PC-3 (cell line): Measurements from ENCODE around the gene PDHX. TPM values are rescaled to one million over a fixed set of nuclear protein-coding genes. Genes with fewer than 3 reads are reported as not detected.

ENCODE experiments used
- ATAC-seq: fragments of 200-7000 bp; cut with Tn5 transposase; 2 replicates; pipeline ENCODE4 v1.9.1; 2020; ENCODE audit warnings: mild to moderate bottlenecking, moderate library complexity
- BruUV-seq: library from RNA; stranded (reverse); fragments of 400-500 nt; replicated peaks from 2 replicates; lab custom pipeline; 2021; lab: Mats Ljungman, UMichigan
- CTCF ChIA-PET: fragments of 300-600 bp; sonication (Branson Sonifier 250); formaldehyde crosslinking; loops from one replicate; lab custom pipeline; 2022; ENCODE audit warnings: antibody characterized with exemption; lab: Charles Lee
- POLR2A ChIA-PET: fragments of 300-600 bp; sonication (Branson Sonifier 250); formaldehyde crosslinking; loops from one replicate; lab custom pipeline; 2022; ENCODE audit warnings: antibody characterized with exemption; ENCODE audit not compliant: unreplicated experiment; lab: Charles Lee
- DNase-seq: peaks from one replicate; pipeline ENCODE4 v3.0.0-alpha.2; 2015
- H2AFZ ChIP-seq: fragments of 300-600 bp; sonication (generic); 2 replicates; pipeline ENCODE4 v1.6.0; 2016; ENCODE audit warnings: antibody characterized with exemption, low read length
- H3F3A ChIP-seq: fragments of 300-600 bp; sonication (generic); one replicate; pipeline ENCODE4 v1.6.0; 2017; ENCODE audit warnings: antibody characterized with exemption, low read length, control low read depth, mild to moderate bottlenecking; ENCODE audit not compliant: unreplicated experiment
- H3K27ac ChIP-seq: fragments of 300-600 bp; sonication (generic); 2 replicates; pipeline ENCODE4 v1.5.1; 2016; ENCODE audit warnings: mild to moderate bottlenecking, low read length
- H3K27me3 ChIP-seq: fragments of 300-600 bp; sonication (generic); 2 replicates; pipeline ENCODE4 v1.6.1; 2016; ENCODE audit warnings: low read length, mixed read lengths
- H3K36me3 ChIP-seq: fragments of 300-600 bp; sonication (generic); 2 replicates; pipeline ENCODE4 v1.6.1; 2016; ENCODE audit warnings: low read depth, mixed run types, low read length, mixed read lengths
- H3K4me1 ChIP-seq: fragments of 300-600 bp; sonication (generic); 2 replicates; pipeline ENCODE4 v1.5.1; 2016; ENCODE audit warnings: low read length; ENCODE audit not compliant: insufficient read depth
- H3K4me2 ChIP-seq: fragments of 300-600 bp; sonication (generic); 2 replicates; pipeline ENCODE4 v1.6.0; 2016; ENCODE audit warnings: low read length
- H3K4me3 ChIP-seq: fragments of 300-600 bp; sonication (generic); 2 replicates; pipeline ENCODE4 v1.5.1; 2016; ENCODE audit warnings: mild to moderate bottlenecking, low read length, mixed read lengths
- H3K79me2 ChIP-seq: fragments of 300-600 bp; sonication (generic); 2 replicates; pipeline ENCODE4 v1.6.1; 2017; ENCODE audit warnings: low read length, mixed read lengths
- H3K9ac ChIP-seq: fragments of 300-600 bp; sonication (generic); 2 replicates; pipeline ENCODE4 v1.6.0; 2016; ENCODE audit warnings: mild to moderate bottlenecking, low read length
- H3K9me2 ChIP-seq: fragments of 300-600 bp; sonication (generic); replicated peaks from 2 replicates; pipeline ENCODE4 v1.6.1; 2016; ENCODE audit warnings: mixed run types, low read length, mixed read lengths
- H3K9me3 ChIP-seq: fragments of 300-600 bp; sonication (generic); 2 replicates; pipeline ENCODE4 v1.6.1; 2016; ENCODE audit warnings: low read length, mixed read lengths
- H4K20me1 ChIP-seq: fragments of 300-600 bp; sonication (generic); 2 replicates; pipeline ENCODE4 v1.6.1; 2016; ENCODE audit warnings: low read length, mixed read lengths
- CTCF ChIP-seq: fragments of 300-600 bp; sonication (generic); conservative IDR thresholded peaks from 2 replicates; pipeline ENCODE4 v1.5.1; 2017; ENCODE audit warnings: antibody characterized with exemption, low read depth, mild to moderate bottlenecking, low read length
- EZH2 ChIP-seq: fragments of 300-600 bp; sonication (generic); IDR thresholded peaks from one replicate; pipeline ENCODE4 v1.6.1; 2017; ENCODE audit warnings: antibody characterized with exemption, mild to moderate bottlenecking, low read length; ENCODE audit not compliant: unreplicated experiment
- EZH2phosphoT487 ChIP-seq: fragments of 300-600 bp; sonication (generic); IDR thresholded peaks from 2 replicates; pipeline ENCODE4 v1.6.1; 2018; ENCODE audit warnings: mild to moderate bottlenecking, antibody characterized with exemption, low read length, borderline replicate concordance
- intact Hi-C: fragments of 100-400 bp; cut with micrococcal nuclease; formaldehyde crosslinking; loops from 2 replicates; pipeline ENCODE4 v1.9.0; 2023
- total RNA-seq: library from RNA; depleted of rRNA; stranded (reverse); fragments of >200 nt; gene quantifications from 2 replicates; pipeline ENCODE4 v1.2.3, GENCODE V29; 2014

The PDHX gene
- total RNA-seq, 1 experiment from 2014 or later, result 20.3 TPM

- ATAC-seq (no peak), DNase-seq (no peak)
- H3K27ac ChIP-seq, result no peak overlapping the region
- no peaks in the 10 kb centered on the region for H3F3A ChIP-seq
- no peak overlapping the region for H3K4me2 ChIP-seq
- CTCF ChIA-PET, result no interaction called here
- no peak overlapping the region for H3K9ac ChIP-seq
- H3K36me3 ChIP-seq, result no peaks in the 10 kb centered on the region
- no peaks in the 10 kb centered on the region for H3K79me2 ChIP-seq
- H2AFZ ChIP-seq, result no peak overlapping the region
- no TSS peak for BruUV-seq
- intact Hi-C loops, result no loop called here
- no peaks in the 10 kb centered on the region for H3K9me3 ChIP-seq
- H3K4me3 ChIP-seq, result no peak overlapping the region
- no peaks in the 10 kb centered on the region for H3K27me3 ChIP-seq
- no peaks in the 10 kb centered on the region for H4K20me1 ChIP-seq
- POLR2A ChIA-PET, result no interaction called here
- no peaks in the 10 kb centered on the region for H3K9me2 ChIP-seq
- H3K4me1 ChIP-seq, result no peaks in the 10 kb centered on the region
- no peak for TF ChIP-seq EZH2
- TF ChIP-seq CTCF, result no peak
- no peak for TF ChIP-seq EZH2phosphoT487
These were observed 45.7 kb upstream of the PDHX start for GRCh38 chr11:34870548-34871196.

- H3K4me1 ChIP-seq, result no peaks in the 10 kb centered on the region
- ATAC-seq (no peak), DNase-seq (no peak)
- H2AFZ ChIP-seq, result no peak overlapping the region
- H3F3A ChIP-seq, result no peaks in the 10 kb centered on the region
- POLR2A ChIA-PET, result no interaction called here
- intact Hi-C loops, result no loop called here
- CTCF ChIA-PET, result no interaction called here
- H3K27me3 ChIP-seq, result no peaks in the 10 kb centered on the region
- H4K20me1 ChIP-seq, result no peaks in the 10 kb centered on the region
- no peak for TF ChIP-seq EZH2
- no peak for TF ChIP-seq EZH2phosphoT487
- no peak for TF ChIP-seq CTCF
- H3K9me2 ChIP-seq, result no peaks in the 10 kb centered on the region
- H3K9me3 ChIP-seq, result no peaks in the 10 kb centered on the region
- H3K4me2 ChIP-seq, result no peak overlapping the region
- no peak overlapping the region for H3K9ac ChIP-seq
- H3K4me3 ChIP-seq, result no peak overlapping the region
- BruUV-seq, result no TSS peak
- no peaks in the 10 kb centered on the region for H3K36me3 ChIP-seq
- no peaks in the 10 kb centered on the region for H3K79me2 ChIP-seq
- no peak overlapping the region for H3K27ac ChIP-seq
These were observed 42.2 kb upstream of the PDHX start for GRCh38 chr11:34874202-34874601.

GRCh38 chr11:34877375-34877975, 38.9 kb upstream of the PDHX start:
- ChIA-PET CTCF (no interaction called here), POLR2A (no interaction called here)
- no peak for DNase-seq
- no peak overlapping the region for H3K4me3 ChIP-seq
- no peak for ATAC-seq
- BruUV-seq, result no TSS peak
- no peak overlapping the region for H3K27ac ChIP-seq
- no peaks in the 10 kb centered on the region for H3F3A ChIP-seq
- TF ChIP-seq EZH2phosphoT487 (no peak), CTCF (no peak), EZH2 (no peak)
- H3K4me2 ChIP-seq, result no peak overlapping the region
- no peak overlapping the region for H2AFZ ChIP-seq
- H3K9me2 ChIP-seq, result no peaks in the 10 kb centered on the region
- no peak overlapping the region for H3K9ac ChIP-seq
- no peaks in the 10 kb centered on the region for H3K9me3 ChIP-seq
- H4K20me1 ChIP-seq, result no peaks in the 10 kb centered on the region
- H3K36me3 ChIP-seq, result no peaks in the 10 kb centered on the region; the same call in 1 of the 2 replicates
- intact Hi-C loops, result no loop called here
- no peaks in the 10 kb centered on the region for H3K79me2 ChIP-seq
- H3K4me1 ChIP-seq, result no peaks in the 10 kb centered on the region
- no peaks in the 10 kb centered on the region for H3K27me3 ChIP-seq
